Pancreas (tissue), 10 donors: ENCODE measurements around the gene PTPRD. TPM values are rescaled to one million over a fixed set of nuclear protein-coding genes. Genes with fewer than 3 reads are reported as not detected.

ENCODE experiments used
- ATAC-seq, 4 donors: fragments of 200-7000 bp; cut with Tn5 transposase; one replicate each; pipeline versions ENCODE4 v1.8.0 to v1.9.1; 2020; ENCODE audit warnings: mild to moderate bottlenecking in 4 of 4, moderate library complexity in 4 of 4
- DNase-seq, 6 donors: peaks; one replicate each; pipeline ENCODE4 v3.0.0-alpha.2; 2020
- FAIRE-seq: peaks from 2 replicates; lab custom pipeline; 2012; peaks lifted over from hg19 to GRCh38; lab: Jason Lieb, UNC
- H3K27ac ChIP-seq, 4 donors: fragments of 200-600 bp; sonication (generic); 1 replicate in 3 of 4; 2 replicates in 1 of 4; pipeline versions ENCODE4 v1.5.0 to v1.8.0; 2020
- H3K27me3 ChIP-seq, 4 donors: fragments of 200-600 bp; one replicate each; pipeline ENCODE4 v1.8.0; 2021
- H3K36me3 ChIP-seq, 3 donors: fragments of 200-600 bp; sonication (generic) in 1 of 3; one replicate each; pipeline versions ENCODE4 v1.5.0 to v1.8.0; 2020 to 2021
- H3K4me1 ChIP-seq, 3 donors: fragments of 200-600 bp; one replicate each; pipeline ENCODE4 v1.8.0; 2021
- H3K4me3 ChIP-seq, 4 donors: fragments of 200-600 bp; sonication (generic) in 2 of 4; one replicate each; pipeline versions ENCODE4 v1.5.0 to v1.8.0; 2020 to 2021
- H3K9me3 ChIP-seq, 4 donors: fragments of 200-600 bp; one replicate each; pipeline ENCODE4 v1.8.0; 2021
- WGBS, 2 donors: extraction: QIAGEN DNeasy Blood & Tissue Kit; methylation state at CpG; one replicate each; pipeline ENCODE4 v1.1.7; 2013; 5-methylcytosine and 5-hydroxymethylcytosine counted together
- intact Hi-C, 3 donors: fragments of 100-400 bp; cut with DNase I; formaldehyde crosslinking; loops; one replicate each; pipeline versions ENCODE4 v1.11.1 to v1.14.2; 2022
- polyA plus RNA-seq, 2 donors: library from polyadenylated mRNA; stranded (reverse); fragments of 200-250 nt; gene quantifications; one replicate each; pipeline ENCODE4 v1.2.3, GENCODE V29; 2013
- total RNA-seq, 6 donors: library from RNA; stranded (reverse); fragmentation: NEBNext Ultra II Directional in 4 of 6; extraction: Animal tissue kit (Norgen Biotek cat#: 25700) in 4 of 6; gene quantifications; one replicate each; pipeline versions ENCODE4 v1.2.1 to v1.2.4, GENCODE V29; 2021 to 2023
- TF ChIP-seq, protein P1 (sequence below), 4 donors: fragments of 200-600 bp; sonication (generic) in 3 of 4; IDR thresholded peaks; one replicate each; pipeline versions ENCODE4 v1.5.0 to v1.8.0; 2021; ENCODE audit warnings: antibody characterized with exemption in 4 of 4
- donor health status: healthy with polysubstance abuse.
- donor health status: DM: no; HTN: no; CAD: no; lungs with moderate emphysema.
- donor health status: DM: no; HTN: no; CAD: no.
- donor health status: control.
- donor health status: control.
- donor health status: Bipolar disorder and iron deficiency.
- donor health status: DM: yes; HTN: yes; CAD: no.
- donor health status: DM: no; HTN: no; CAD: no.
- donor health status: DM: no; HTN: no; CAD: no.
- donor health status: DM: yes; HTN: yes; CAD: no.

PTPRD gene
- total and polyA plus RNA-seq, 8 donors, result 2.1 to 21.7 (median 5.1) TPM

DNA sequence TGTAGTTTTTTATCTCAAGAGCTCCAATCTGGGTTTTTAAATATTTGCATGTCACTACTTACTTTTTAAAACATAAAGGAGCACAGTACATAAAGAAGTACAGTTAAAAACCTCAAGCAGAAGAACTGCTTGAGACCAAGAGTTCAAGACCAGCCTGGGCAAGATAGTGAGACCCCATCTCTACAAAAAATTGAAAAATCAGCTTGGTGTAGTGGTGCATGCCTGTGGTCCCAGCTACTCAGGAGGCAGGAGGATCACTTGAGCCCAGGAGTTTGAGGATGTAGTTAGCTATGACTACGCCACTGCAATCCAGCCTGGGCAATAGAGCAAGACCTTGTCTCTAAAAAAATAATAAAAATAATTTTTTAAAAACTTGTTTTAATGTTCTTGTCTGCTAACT is 1840.5 kb downstream of the PTPRD start:
- H3K36me3 ChIP-seq, result no peaks in the 10 kb centered on the region
- no peaks in the 10 kb centered on the region for H3K4me1 ChIP-seq
- no peak overlapping the region for H3K27ac ChIP-seq
- H3K9me3 ChIP-seq, result no peaks in the 10 kb centered on the region
- H3K4me3 ChIP-seq, result no peak overlapping the region
- no peaks in the 10 kb centered on the region for H3K27me3 ChIP-seq
- FAIRE-seq (no peak), DNase-seq (no peak), ATAC-seq (no peak)
- intact Hi-C loops, result no loop called here
- 79 to 97% methylated on average over 1 of the region's 1 CpG for WGBS, 2 donors
- TF ChIP-seq, protein P1, sequence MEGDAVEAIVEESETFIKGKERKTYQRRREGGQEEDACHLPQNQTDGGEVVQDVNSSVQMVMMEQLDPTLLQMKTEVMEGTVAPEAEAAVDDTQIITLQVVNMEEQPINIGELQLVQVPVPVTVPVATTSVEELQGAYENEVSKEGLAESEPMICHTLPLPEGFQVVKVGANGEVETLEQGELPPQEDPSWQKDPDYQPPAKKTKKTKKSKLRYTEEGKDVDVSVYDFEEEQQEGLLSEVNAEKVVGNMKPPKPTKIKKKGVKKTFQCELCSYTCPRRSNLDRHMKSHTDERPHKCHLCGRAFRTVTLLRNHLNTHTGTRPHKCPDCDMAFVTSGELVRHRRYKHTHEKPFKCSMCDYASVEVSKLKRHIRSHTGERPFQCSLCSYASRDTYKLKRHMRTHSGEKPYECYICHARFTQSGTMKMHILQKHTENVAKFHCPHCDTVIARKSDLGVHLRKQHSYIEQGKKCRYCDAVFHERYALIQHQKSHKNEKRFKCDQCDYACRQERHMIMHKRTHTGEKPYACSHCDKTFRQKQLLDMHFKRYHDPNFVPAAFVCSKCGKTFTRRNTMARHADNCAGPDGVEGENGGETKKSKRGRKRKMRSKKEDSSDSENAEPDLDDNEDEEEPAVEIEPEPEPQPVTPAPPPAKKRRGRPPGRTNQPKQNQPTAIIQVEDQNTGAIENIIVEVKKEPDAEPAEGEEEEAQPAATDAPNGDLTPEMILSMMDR (IDR thresholded peaks at IDR 0.05), result no peak

DNA sequence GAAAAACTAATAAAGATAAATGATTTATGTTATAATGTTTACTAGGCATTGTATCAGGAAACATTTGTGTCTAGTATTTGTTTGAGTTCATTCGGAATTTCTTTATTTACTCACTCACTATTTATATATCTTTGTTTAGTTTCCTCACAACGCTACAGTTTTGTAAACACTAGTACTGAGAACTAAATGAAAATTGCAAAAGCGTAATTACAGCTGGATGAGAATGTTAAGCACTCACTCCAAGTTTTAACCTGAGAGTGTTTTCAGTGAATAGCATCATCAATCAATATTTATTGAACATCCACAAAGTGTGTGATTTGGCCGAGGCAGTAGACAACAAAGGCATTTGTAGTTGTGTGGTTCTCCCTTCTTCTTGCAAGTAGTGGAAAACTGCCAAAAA is 1843.6 kb downstream of the PTPRD start:
- intact Hi-C loops, result no loop called here
- H3K4me1 ChIP-seq, result no peaks in the 10 kb centered on the region
- TF ChIP-seq, protein P1 (IDR thresholded peaks at IDR 0.05), result no peak
- 11% methylated on average over 4 of the region's 4 CpGs for WGBS, 2 donors
- no peaks in the 10 kb centered on the region for H3K36me3 ChIP-seq
- no peaks in the 10 kb centered on the region for H3K9me3 ChIP-seq
- DNase-seq (no peak), FAIRE-seq (no peak), ATAC-seq (peak in 1 of 4 donors; percentile 56)
- H3K4me3 ChIP-seq, result no peak overlapping the region
- H3K27ac ChIP-seq, result peak overlapping the region in 1 of 4 donors; percentile 8
- no peaks in the 10 kb centered on the region for H3K27me3 ChIP-seq

DNA sequence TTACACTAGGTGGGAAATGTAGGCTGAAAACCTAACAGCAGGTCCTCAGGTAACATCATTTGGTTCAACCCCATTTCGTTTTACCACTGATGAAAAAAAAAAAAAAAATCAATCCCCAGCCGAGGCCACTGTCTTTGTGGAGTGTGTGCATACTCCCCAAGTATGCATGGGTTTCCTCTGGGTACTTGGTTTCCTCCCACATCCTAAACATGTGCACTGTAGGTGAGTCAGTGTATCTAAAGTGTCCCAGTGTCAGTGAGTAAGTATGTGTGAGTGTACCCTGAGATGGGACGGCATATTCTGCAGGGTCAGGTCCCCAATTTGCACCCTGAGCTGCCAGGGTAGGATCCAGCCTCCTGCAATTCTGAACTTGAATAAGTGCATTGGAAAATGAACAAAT is 1846.7 kb downstream of the PTPRD start:
- no peak for ATAC-seq
- H3K36me3 ChIP-seq, result no peaks in the 10 kb centered on the region
- H3K27me3 ChIP-seq, result no peaks in the 10 kb centered on the region
- no peak overlapping the region for H3K27ac ChIP-seq
- 50 to 63% methylated on average over 3 of the region's 3 CpGs for WGBS, 2 donors
- H3K4me1 ChIP-seq, result no peaks in the 10 kb centered on the region
- TF ChIP-seq, protein P1 (IDR thresholded peaks at IDR 0.05), result no peak
- intact Hi-C loops, result no loop called here
- no peak for FAIRE-seq
- DNase-seq, result no peak
- no peak overlapping the region for H3K4me3 ChIP-seq
- H3K9me3 ChIP-seq, result no peaks in the 10 kb centered on the region

DNA sequence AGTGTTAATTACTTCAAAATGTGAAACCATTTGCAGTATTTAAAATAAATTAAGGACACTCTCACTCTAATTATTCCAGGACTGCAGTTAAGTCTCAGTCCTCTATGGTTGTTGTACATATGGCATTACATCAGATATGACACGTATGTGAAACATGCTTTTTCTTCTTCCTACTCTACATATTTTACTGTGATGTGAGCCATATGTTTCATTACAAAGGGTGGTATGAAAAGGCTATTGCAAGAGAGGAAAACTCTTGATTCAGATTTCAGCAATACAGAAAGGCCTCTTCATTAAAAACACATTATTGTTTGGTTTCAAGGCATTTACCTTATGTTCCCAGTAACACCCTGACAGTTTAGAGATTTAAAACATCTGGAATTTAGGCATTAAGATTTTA is 1848.8 kb downstream of the PTPRD start:
- Histone ChIP-seq H3K27me3 (no peaks in the 10 kb centered on the region), H3K27ac (no peak overlapping the region), H3K9me3 (no peaks in the 10 kb centered on the region), H3K36me3 (no peaks in the 10 kb centered on the region), H3K4me1 (no peaks in the 10 kb centered on the region), H3K4me3 (no peak overlapping the region)
- DNase-seq (no peak), ATAC-seq (no peak), FAIRE-seq (no peak)
- TF ChIP-seq, protein P1 (IDR thresholded peaks at IDR 0.05), result no peak
- intact Hi-C loops, result no loop called here
- 74 to 76% methylated on average over 1 of the region's 1 CpG for WGBS, 2 donors

DNA sequence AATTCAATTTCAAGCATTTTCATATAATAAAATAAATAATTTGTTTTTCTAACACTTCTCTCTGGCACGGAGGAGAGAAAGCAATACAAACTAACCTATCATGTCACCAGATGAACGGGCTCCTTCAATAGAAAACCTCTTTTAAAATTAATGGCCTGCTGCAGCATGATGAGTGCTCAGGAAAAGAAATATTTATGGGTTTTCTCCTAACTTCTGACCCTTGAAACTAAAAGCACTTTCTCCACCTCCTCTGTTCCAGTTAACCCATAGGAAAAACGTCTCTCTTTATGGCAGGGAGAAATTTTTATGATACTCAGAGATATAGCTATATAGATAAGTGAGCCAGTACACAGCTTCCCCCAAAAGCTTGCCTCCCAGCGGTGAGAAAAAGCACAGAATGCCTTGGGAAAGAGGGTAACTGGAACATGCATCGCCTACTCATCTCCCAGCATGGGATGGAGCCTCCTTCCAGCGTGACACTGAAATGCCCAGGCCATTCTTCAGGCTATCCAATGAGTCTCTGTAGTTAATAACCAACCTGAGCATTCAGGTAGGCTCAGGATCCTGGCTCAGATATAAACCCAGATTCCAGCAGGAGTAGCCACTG is 1850.2 kb downstream of the PTPRD start:
- WGBS, 2 donors, result 52 to 55% methylated on average over 6 of the region's 6 CpGs
- intact Hi-C loops, result no loop called here
- no peaks in the 10 kb centered on the region for H3K4me1 ChIP-seq
- DNase-seq (no peak), FAIRE-seq (no peak), ATAC-seq (no peak)
- TF ChIP-seq, protein P1 (IDR thresholded peaks at IDR 0.05), result no peak
- H3K27ac ChIP-seq, result no peak overlapping the region
- no peak overlapping the region for H3K4me3 ChIP-seq
- H3K27me3 ChIP-seq, result no peaks in the 10 kb centered on the region
- no peaks in the 10 kb centered on the region for H3K36me3 ChIP-seq
- H3K9me3 ChIP-seq, result no peaks in the 10 kb centered on the region
